ENCODE measurements around the gene ARHGEF33. TPM values are rescaled to one million over a fixed set of nuclear protein-coding genes. Genes with fewer than 3 reads are reported as not detected.
A peak's percentile ranks its signal among the peaks of the same experiment; 100 is the strongest.

The ARHGEF33 gene
- total RNA-seq, 1 experiment from 2014 or later, result 0.71 TPM

DNA sequence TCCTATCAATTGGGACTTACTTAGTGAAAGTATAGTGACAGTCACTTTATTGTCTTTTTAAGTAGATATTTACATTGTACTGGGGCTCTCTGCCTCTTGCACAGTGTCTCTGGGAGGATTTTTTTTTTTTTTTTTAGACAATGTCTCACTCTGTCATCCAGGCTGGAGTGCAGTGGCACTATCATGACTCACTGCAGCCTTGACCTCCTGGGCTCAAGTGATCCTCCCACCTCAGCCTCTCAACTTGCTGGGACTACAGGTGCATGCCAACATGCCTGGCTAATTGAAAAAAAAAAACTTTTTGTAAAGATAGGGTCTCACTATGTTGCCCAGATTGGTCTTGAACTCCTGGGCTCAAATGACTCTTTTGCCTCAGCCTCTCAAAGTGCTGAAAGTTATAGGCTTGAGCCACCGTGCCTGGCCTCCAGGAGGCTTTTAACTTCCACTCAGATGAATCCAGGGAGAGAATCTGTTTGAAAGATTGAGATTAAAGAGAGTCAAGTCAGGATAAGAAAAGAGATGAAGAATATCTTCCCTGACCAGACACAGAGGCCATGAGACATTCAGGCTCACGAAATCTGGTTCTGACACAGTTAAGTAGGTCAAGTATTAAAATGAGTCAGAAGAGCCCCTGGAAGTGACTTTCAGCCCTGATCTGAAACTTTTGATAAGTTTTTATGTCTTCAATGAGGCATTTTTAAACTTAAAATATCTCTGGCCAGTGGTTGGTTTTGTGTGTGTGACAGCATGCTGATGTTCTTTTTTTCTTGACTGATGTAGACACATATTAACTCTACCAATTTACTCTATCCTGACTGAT, 18.3 kb downstream of the ARHGEF33 start:
- intact Hi-C loops (cut with micrococcal nuclease; ENCODE audit: unreplicated experiment), result no loop called here
- Mint-ChIP-seq H3K27ac (ENCODE audit: unreplicated experiment) (no peak overlapping the region), H3K4me3 (ENCODE audit: low read depth, unreplicated experiment) (no peak overlapping the region), H3K36me3 (ENCODE audit: insufficient read depth, unreplicated experiment) (no peaks in the 10 kb centered on the region), H3K9me3 (ENCODE audit: low read depth, unreplicated experiment) (no peaks in the 10 kb centered on the region), H3K4me1 (ENCODE audit: low read depth, unreplicated experiment) (no peaks in the 10 kb centered on the region), H3K27me3 (ENCODE audit: unreplicated experiment) (no peaks in the 10 kb centered on the region)
- peak; percentile 3 for DNase-seq
- no TSS peak for BruUV-seq (replicated peaks)
- CTCF ChIA-PET, result no interaction called here
- TF ChIP-seq, protein P1, sequence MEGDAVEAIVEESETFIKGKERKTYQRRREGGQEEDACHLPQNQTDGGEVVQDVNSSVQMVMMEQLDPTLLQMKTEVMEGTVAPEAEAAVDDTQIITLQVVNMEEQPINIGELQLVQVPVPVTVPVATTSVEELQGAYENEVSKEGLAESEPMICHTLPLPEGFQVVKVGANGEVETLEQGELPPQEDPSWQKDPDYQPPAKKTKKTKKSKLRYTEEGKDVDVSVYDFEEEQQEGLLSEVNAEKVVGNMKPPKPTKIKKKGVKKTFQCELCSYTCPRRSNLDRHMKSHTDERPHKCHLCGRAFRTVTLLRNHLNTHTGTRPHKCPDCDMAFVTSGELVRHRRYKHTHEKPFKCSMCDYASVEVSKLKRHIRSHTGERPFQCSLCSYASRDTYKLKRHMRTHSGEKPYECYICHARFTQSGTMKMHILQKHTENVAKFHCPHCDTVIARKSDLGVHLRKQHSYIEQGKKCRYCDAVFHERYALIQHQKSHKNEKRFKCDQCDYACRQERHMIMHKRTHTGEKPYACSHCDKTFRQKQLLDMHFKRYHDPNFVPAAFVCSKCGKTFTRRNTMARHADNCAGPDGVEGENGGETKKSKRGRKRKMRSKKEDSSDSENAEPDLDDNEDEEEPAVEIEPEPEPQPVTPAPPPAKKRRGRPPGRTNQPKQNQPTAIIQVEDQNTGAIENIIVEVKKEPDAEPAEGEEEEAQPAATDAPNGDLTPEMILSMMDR (IDR thresholded peaks at IDR 0.05; ENCODE audit: unreplicated experiment), result no peak

GRCh38 chr2:38909872-38910271, 20.2 kb downstream of the ARHGEF33 start:
- no TSS peak for BruUV-seq (replicated peaks)
- no peaks in the 10 kb centered on the region for H3K36me3 Mint-ChIP-seq (ENCODE audit: insufficient read depth, unreplicated experiment)
- H3K27me3 Mint-ChIP-seq (ENCODE audit: unreplicated experiment), result no peaks in the 10 kb centered on the region
- intact Hi-C loops (cut with micrococcal nuclease; ENCODE audit: unreplicated experiment), result no loop called here
- TF ChIP-seq, protein P1 (IDR thresholded peaks at IDR 0.05; ENCODE audit: unreplicated experiment), result no peak
- no peaks in the 10 kb centered on the region for H3K9me3 Mint-ChIP-seq (ENCODE audit: low read depth, unreplicated experiment)
- no peak overlapping the region for H3K4me3 Mint-ChIP-seq (ENCODE audit: low read depth, unreplicated experiment)
- no peak for DNase-seq
- no peak overlapping the region for H3K27ac Mint-ChIP-seq (ENCODE audit: unreplicated experiment)
- CTCF ChIA-PET, result interaction anchor here (0.6 to 1.0 kb wide), 2 partner anchors 10 to 11 kb away, joined by 3 read pairs; no protein-coding TSS in a partner anchor
- no peaks in the 10 kb centered on the region for H3K4me1 Mint-ChIP-seq (ENCODE audit: low read depth, unreplicated experiment)

GRCh38 chr2:38911191-38911590, 21.5 kb downstream of the ARHGEF33 start:
- Mint-ChIP-seq H3K27me3 (ENCODE audit: unreplicated experiment) (no peaks in the 10 kb centered on the region), H3K4me1 (ENCODE audit: low read depth, unreplicated experiment) (no peaks in the 10 kb centered on the region), H3K27ac (ENCODE audit: unreplicated experiment) (no peak overlapping the region), H3K36me3 (ENCODE audit: insufficient read depth, unreplicated experiment) (no peaks in the 10 kb centered on the region), H3K9me3 (ENCODE audit: low read depth, unreplicated experiment) (no peaks in the 10 kb centered on the region), H3K4me3 (ENCODE audit: low read depth, unreplicated experiment) (no peak overlapping the region)
- TF ChIP-seq, protein P1 (IDR thresholded peaks at IDR 0.05; ENCODE audit: unreplicated experiment), result no peak
- DNase-seq, result no peak
- intact Hi-C loops (cut with micrococcal nuclease; ENCODE audit: unreplicated experiment), result no loop called here
- BruUV-seq (replicated peaks), result no TSS peak
- CTCF ChIA-PET, result no interaction called here

- Mint-ChIP-seq H3K27ac (ENCODE audit: unreplicated experiment) (no peak overlapping the region), H3K27me3 (ENCODE audit: unreplicated experiment) (no peaks in the 10 kb centered on the region), H3K4me3 (ENCODE audit: low read depth, unreplicated experiment) (no peak overlapping the region), H3K36me3 (ENCODE audit: insufficient read depth, unreplicated experiment) (no peaks in the 10 kb centered on the region), H3K4me1 (ENCODE audit: low read depth, unreplicated experiment) (no peaks in the 10 kb centered on the region), H3K9me3 (ENCODE audit: low read depth, unreplicated experiment) (no peaks in the 10 kb centered on the region)
- intact Hi-C loops (cut with micrococcal nuclease; ENCODE audit: unreplicated experiment), result no loop called here
- TF ChIP-seq, protein P1 (IDR thresholded peaks at IDR 0.05; ENCODE audit: unreplicated experiment), result no peak
- no peak for DNase-seq
- BruUV-seq (replicated peaks), result no TSS peak
- CTCF ChIA-PET, result interaction anchor here (0.6 to 0.7 kb wide), 3 partner anchors 419 to 789 kb away, joined by 4 to 6 read pairs (median 4); no protein-coding TSS in a partner anchor
Observed at GRCh38 chr2:38912619-38913018, 22.9 kb downstream of the ARHGEF33 start.

Data from Calu3 (cell line).